NCI-H446 (cell line): Measurements from ENCODE around the gene FOXI1.

ENCODE experiments used
- DNase-seq, 2 experiments: peaks; one replicate each; lab custom pipeline; 2025; lab: John Stamatoyannopoulos, UW

The FOXI1 gene

DNA sequence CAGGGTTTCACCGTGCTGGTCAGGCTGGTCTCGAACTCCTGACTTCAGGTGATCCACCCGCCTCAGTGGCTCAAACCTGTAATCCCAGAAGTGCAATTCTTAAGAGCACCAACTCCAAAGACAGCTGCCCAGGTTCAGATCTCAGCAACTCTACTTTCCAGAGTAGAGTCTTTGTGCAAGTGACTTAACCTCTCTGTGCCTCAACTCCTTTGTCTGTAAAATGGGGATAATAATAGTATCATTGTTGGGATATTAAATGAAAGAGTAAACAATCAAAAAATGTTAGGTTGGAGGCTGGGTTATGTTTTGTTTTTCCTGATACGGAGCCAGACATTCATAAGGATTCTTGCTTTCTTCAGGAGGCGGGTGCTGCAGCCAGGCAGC is 45.0 kb downstream of the FOXI1 start:
- DNase-seq = no peak

DNA sequence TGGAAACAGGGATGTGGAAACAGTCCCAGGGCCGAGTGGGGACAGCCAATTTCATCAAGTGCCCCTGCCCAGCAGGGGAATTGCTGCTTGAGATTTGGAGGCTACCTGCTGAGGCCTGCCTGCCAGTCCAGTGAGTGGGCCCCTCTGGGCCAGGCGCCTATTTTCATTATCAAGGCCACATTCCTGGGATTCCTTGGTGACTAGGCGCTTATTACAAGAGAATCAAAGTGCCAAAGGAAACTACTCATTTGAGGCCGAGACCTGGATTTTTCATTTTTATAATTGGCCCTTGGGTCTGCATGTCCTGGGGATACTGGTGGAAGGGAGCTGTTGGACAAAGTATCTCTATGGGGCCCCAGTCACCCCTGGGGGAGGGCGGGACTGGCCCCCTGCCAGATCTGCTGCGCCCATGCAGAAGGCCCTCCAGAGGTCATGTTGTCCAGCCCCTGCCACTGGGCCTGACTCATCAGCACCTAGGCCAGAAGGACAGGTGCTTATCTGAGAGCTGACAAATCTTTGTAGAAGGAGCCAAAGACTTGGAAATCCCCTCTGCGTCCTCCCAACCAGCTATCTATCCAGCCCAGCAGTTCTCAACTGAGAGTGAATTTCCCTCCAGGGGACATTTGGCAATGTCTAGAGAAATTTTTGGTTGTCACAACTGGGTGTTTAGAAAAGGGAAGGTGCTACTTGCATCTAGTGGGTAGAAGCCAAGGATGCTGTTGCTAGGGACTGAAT is 45.6 kb downstream of the FOXI1 start:
- no peak for DNase-seq

DNA sequence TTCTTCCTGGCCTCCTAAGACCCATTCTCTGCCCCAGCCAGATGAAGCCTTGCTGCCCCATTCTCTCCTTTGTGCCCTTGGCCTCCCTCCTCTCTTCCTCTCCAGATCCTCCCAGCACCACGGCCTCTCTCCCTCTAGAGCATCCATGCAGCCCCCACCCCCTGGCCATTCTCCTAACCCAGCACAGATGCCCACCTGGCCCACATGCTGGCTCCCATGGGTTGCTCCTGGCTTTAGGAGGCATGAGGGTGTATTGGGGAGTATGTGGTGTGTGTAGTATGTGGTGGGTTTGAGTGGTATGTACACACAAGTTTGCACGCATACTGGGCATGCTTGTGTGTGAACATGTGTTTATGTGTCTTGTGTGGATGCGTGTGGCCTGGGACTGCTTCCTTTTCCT is 47.1 kb downstream of the FOXI1 start:
- no peak for DNase-seq

DNA sequence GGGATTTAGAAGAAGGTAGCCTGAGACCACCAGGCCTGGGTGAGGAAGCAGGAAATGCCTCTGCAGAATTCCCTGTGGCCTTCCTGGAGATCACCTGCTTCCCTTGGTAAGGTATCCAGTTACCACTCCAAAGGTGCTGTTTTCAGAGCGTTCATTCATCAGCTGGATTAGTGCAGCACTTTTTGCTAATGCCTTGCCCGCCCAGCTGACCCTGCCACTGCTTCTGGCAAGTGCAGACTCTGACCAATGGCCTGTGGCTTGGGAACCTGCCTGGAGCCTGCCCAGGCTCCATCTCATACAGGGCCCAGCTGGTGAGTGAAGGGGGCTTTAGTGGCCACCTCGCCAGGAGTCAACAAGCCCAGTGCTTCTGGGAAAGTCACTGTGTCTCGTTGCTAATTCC is 48.6 kb downstream of the FOXI1 start:
- no peak for DNase-seq

DNA sequence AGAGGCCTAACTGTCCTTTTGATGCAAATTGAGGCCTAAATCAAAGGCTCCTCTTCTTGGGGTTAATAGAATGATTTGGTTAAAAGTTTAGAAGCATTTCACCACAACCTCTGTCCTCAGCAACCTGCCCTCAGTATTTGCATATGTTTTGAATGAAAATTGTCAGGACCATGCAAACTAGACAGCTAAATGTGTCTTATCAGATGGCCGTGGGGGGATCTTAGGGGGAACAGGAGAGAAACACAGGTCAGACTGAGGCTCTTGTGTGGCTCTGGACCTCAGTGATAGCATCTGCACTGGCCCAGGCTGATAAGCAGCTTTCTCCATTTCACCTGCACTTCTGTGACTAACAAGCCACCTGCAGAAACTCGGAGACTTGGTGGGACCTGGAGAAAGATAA is 49.0 kb downstream of the FOXI1 start:
- DNase-seq = no peak

DNA sequence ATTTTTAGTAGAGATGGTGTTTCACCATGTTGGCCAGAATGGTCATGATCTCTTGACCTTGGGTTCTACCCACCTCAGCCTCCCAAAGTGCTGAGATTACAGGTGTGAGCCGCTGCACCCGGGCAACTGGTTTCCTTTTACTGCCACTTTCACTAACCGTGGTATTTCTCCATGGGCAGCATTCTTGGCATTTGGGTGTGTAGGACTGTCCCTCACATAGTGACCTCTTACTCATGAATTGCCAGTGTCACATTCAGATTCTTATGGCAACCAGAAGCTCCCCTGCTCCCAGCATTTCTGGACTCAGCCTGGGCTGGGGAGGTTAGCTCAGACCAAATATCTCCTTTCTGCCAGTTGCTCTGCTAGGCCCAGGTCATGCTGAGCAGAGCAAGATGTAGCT is 50.1 kb downstream of the FOXI1 start:
- DNase-seq = no peak

DNA sequence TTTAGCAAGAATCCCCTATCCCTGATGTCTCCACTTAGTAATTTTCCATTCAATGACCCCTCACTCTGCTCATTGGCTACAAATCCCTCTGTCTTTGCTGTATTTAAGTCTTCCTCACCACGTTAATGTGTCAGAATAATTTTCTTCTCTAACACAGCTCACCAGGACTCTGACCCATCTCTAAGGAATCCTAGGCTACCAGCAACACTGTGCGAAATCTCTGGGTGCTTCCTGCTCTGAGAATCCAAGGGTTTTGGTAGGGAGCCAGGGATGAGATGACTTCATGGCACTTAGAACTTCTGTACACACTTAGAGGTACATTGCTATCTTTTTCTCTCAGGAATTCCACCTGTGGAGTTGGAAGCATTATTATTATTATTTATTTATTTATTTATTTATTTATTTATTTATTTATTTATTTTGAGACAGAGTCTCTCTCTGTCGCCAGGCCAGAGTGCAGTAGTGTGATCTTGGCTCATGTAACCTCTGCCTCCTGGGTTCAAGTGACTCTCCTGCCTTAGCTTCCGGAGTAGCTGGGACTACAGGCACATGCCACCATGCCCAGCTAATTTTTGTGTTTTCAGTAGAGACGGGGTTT is 53.5 kb downstream of the FOXI1 start:
- DNase-seq = no peak
